Loucy (cell line): ENCODE measurements around the gene ANKDD1B.

ENCODE experiments used
- H2AFZ ChIP-seq: fragments of 200-600 bp; sonication (generic); 2 replicates; pipeline ENCODE4 v1.6.0; 2016; ENCODE audit warnings: antibody characterized with exemption, mild to moderate bottlenecking, low read length, moderate library complexity
- H3F3A ChIP-seq: fragments of 200-600 bp; 2 replicates; pipeline ENCODE4 v1.6.0; 2016; ENCODE audit warnings: antibody characterized with exemption, low read depth, mild to moderate bottlenecking
- H3K27me3 ChIP-seq: fragments of 200-600 bp; sonication (generic); 2 replicates; pipeline ENCODE4 v1.6.1; 2014; ENCODE audit warnings: low read length, mild to moderate bottlenecking; ENCODE audit not compliant: insufficient read depth, poor library complexity, severe bottlenecking
- H3K36me3 ChIP-seq: fragments of 200-600 bp; sonication (generic); 2 replicates; pipeline ENCODE4 v1.6.1; 2016; ENCODE audit warnings: low read length; ENCODE audit not compliant: insufficient read depth
- H3K4me1 ChIP-seq: fragments of 200-600 bp; sonication (generic); 2 replicates; pipeline ENCODE4 v1.5.1; 2014; ENCODE audit warnings: low read length, mild to moderate bottlenecking; ENCODE audit not compliant: insufficient read depth, poor library complexity, severe bottlenecking
- H3K4me2 ChIP-seq: fragments of 200-600 bp; sonication (generic); 2 replicates; pipeline ENCODE4 v1.6.0; 2014; ENCODE audit warnings: antibody characterized with exemption, low read length, low read depth, mild to moderate bottlenecking; ENCODE audit not compliant: poor library complexity, severe bottlenecking
- H3K4me3 ChIP-seq: fragments of 200-600 bp; sonication (generic); 2 replicates; pipeline ENCODE4 v1.5.1; 2014; ENCODE audit warnings: low read length, mild to moderate bottlenecking, mixed read lengths; ENCODE audit not compliant: poor library complexity, severe bottlenecking
- H3K79me2 ChIP-seq: fragments of 200-600 bp; sonication (generic); 2 replicates; pipeline ENCODE4 v1.6.1; 2014; ENCODE audit warnings: low read length; ENCODE audit not compliant: insufficient read depth
- H3K9ac ChIP-seq: fragments of 200-600 bp; sonication (generic); 2 replicates; pipeline ENCODE4 v1.6.0; 2014; ENCODE audit warnings: mild to moderate bottlenecking, low read depth, low read length, moderate library complexity; ENCODE audit not compliant: poor library complexity, severe bottlenecking
- H3K9me2 ChIP-seq: fragments of 200-600 bp; sonication (generic); replicated peaks from 2 replicates; pipeline ENCODE4 v1.6.1; 2016; ENCODE audit warnings: low read depth, low read length, mixed read lengths
- H3K9me3 ChIP-seq: fragments of 200-600 bp; sonication (generic); 2 replicates; pipeline ENCODE4 v1.6.1; 2014; ENCODE audit warnings: mild to moderate bottlenecking, antibody characterized with exemption, low read length, low read depth; ENCODE audit not compliant: insufficient read depth
- H4K20me1 ChIP-seq: fragments of 200-600 bp; sonication (generic); 2 replicates; pipeline ENCODE4 v1.6.0; 2014; ENCODE audit warnings: antibody characterized with exemption, low read length, mild to moderate bottlenecking; ENCODE audit not compliant: insufficient read depth, poor library complexity, severe bottlenecking
- EZH2phosphoT487 ChIP-seq: fragments of 200-600 bp; IDR thresholded peaks from 2 replicates; pipeline ENCODE4 v1.6.1; 2018; ENCODE audit warnings: antibody characterized with exemption, mild to moderate bottlenecking, moderate library complexity, borderline replicate concordance
- TF ChIP-seq, protein P1 (sequence below): fragments of 200-600 bp; sonication (generic); conservative IDR thresholded peaks from 2 replicates; pipeline ENCODE4 v1.5.1; 2014; ENCODE audit warnings: mild to moderate bottlenecking, antibody characterized with exemption, low read length

ANKDD1B gene

GRCh38 chr5:75616371-75616881 lies 5.2 kb downstream of the ANKDD1B start:
- TF ChIP-seq, protein P1, sequence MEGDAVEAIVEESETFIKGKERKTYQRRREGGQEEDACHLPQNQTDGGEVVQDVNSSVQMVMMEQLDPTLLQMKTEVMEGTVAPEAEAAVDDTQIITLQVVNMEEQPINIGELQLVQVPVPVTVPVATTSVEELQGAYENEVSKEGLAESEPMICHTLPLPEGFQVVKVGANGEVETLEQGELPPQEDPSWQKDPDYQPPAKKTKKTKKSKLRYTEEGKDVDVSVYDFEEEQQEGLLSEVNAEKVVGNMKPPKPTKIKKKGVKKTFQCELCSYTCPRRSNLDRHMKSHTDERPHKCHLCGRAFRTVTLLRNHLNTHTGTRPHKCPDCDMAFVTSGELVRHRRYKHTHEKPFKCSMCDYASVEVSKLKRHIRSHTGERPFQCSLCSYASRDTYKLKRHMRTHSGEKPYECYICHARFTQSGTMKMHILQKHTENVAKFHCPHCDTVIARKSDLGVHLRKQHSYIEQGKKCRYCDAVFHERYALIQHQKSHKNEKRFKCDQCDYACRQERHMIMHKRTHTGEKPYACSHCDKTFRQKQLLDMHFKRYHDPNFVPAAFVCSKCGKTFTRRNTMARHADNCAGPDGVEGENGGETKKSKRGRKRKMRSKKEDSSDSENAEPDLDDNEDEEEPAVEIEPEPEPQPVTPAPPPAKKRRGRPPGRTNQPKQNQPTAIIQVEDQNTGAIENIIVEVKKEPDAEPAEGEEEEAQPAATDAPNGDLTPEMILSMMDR: no peak
- TF ChIP-seq EZH2phosphoT487: no peak
- no peak overlapping the region for H3K4me3 ChIP-seq
- H3K9ac ChIP-seq: no peak overlapping the region
- H2AFZ ChIP-seq: no peak overlapping the region
- no peaks in the 10 kb centered on the region for H4K20me1 ChIP-seq
- no peaks in the 10 kb centered on the region for H3K79me2 ChIP-seq
- H3K9me3 ChIP-seq: no peaks in the 10 kb centered on the region
- H3K4me1 ChIP-seq: peaks cover 5% of the 10 kb centered on the region
- H3K4me2 ChIP-seq: no peak overlapping the region
- no peaks in the 10 kb centered on the region for H3K36me3 ChIP-seq
- H3K9me2 ChIP-seq: no peaks in the 10 kb centered on the region
- H3K27me3 ChIP-seq: no peaks in the 10 kb centered on the region
- no peaks in the 10 kb centered on the region for H3F3A ChIP-seq

- no peak overlapping the region for H3K9ac ChIP-seq
- no peaks in the 10 kb centered on the region for H3K9me2 ChIP-seq
- H3K9me3 ChIP-seq: no peaks in the 10 kb centered on the region
- H3K4me1 ChIP-seq: peaks cover 5% of the 10 kb centered on the region
- TF ChIP-seq, protein P1: no peak
- no peak for TF ChIP-seq EZH2phosphoT487
- no peak overlapping the region for H3K4me2 ChIP-seq
- H3K36me3 ChIP-seq: no peaks in the 10 kb centered on the region
- no peaks in the 10 kb centered on the region for H4K20me1 ChIP-seq
- H3F3A ChIP-seq: no peaks in the 10 kb centered on the region
- no peaks in the 10 kb centered on the region for H3K27me3 ChIP-seq
- no peak overlapping the region for H3K4me3 ChIP-seq
- no peaks in the 10 kb centered on the region for H3K79me2 ChIP-seq
- H2AFZ ChIP-seq: no peak overlapping the region
Measured at GRCh38 chr5:75616971-75617621, 5.8 kb downstream of the ANKDD1B start.

GRCh38 chr5:75617736-75618352 lies 6.6 kb downstream of the ANKDD1B start:
- H3K9me3 ChIP-seq: no peaks in the 10 kb centered on the region
- no peak for TF ChIP-seq EZH2phosphoT487
- TF ChIP-seq, protein P1: no peak
- no peaks in the 10 kb centered on the region for H3F3A ChIP-seq
- H4K20me1 ChIP-seq: no peaks in the 10 kb centered on the region
- peaks cover 5% of the 10 kb centered on the region for H3K4me1 ChIP-seq
- no peaks in the 10 kb centered on the region for H3K36me3 ChIP-seq
- H3K79me2 ChIP-seq: no peaks in the 10 kb centered on the region
- H3K27me3 ChIP-seq: no peaks in the 10 kb centered on the region
- no peak overlapping the region for H3K4me2 ChIP-seq
- no peak overlapping the region for H3K9ac ChIP-seq
- no peak overlapping the region for H3K4me3 ChIP-seq
- H2AFZ ChIP-seq: no peak overlapping the region
- no peaks in the 10 kb centered on the region for H3K9me2 ChIP-seq
